Fibroblast of lung (primary cell): Measurements from ENCODE around the gene CLSTN2. TPM values are rescaled to one million over a fixed set of nuclear protein-coding genes. Genes with fewer than 3 reads are reported as not detected.

Experiments
- DNase-seq, 2 donors: peaks; one replicate each; pipeline versions ENCODE4 v3.0.0 to v3.0.0-alpha.2; 2010; ENCODE audit warnings: low read depth in 2 of 2
- H2AFZ ChIP-seq: 2 replicates; pipeline ENCODE4 v1.5.1; 2012; ENCODE audit warnings: low read length, control low read depth, inconsistent platforms
- H3K27ac ChIP-seq: 2 replicates; pipeline ENCODE4 v1.5.1; 2011; ENCODE audit warnings: low read length, control low read depth; ENCODE audit not compliant: insufficient read depth
- H3K27me3 ChIP-seq: 2 replicates; pipeline ENCODE4 v1.5.1; 2011; ENCODE audit warnings: mild to moderate bottlenecking, low read length; ENCODE audit not compliant: control insufficient read depth, insufficient read depth
- H3K36me3 ChIP-seq: 2 replicates; pipeline ENCODE4 v1.5.1; 2011; ENCODE audit warnings: low read length; ENCODE audit not compliant: control insufficient read depth, insufficient read depth
- H3K4me1 ChIP-seq: 2 replicates; pipeline ENCODE4 v1.5.1; 2011; ENCODE audit warnings: low read length; ENCODE audit not compliant: control insufficient read depth, insufficient read depth; ENCODE audit errors: extremely low read depth
- H3K4me2 ChIP-seq: 2 replicates; pipeline ENCODE4 v1.5.1; 2011; ENCODE audit warnings: low read length, control low read depth; ENCODE audit not compliant: insufficient read depth; ENCODE audit errors: extremely low read depth
- H3K4me3 ChIP-seq, 4 experiments: fragments of 200-600 bp in 1 of 4; sonication (generic) in 1 of 4; replicated peaks in 1 of 4; 2 replicates each; pipeline ENCODE4 v1.5.1; 2011 to 2016; ENCODE audit warnings: low read length in 4 of 4, low read depth in 3 of 4, mild to moderate bottlenecking in 3 of 4, control low read depth in 2 of 4, inconsistent platforms in 1 of 4, mixed read lengths in 1 of 4; ENCODE audit not compliant: insufficient read depth in 1 of 4; ENCODE audit errors: control extremely low read depth in 1 of 4
- H3K79me2 ChIP-seq: 2 replicates; pipeline ENCODE4 v1.5.1; 2012; ENCODE audit warnings: mild to moderate bottlenecking, low read length, inconsistent platforms; ENCODE audit not compliant: control insufficient read depth, insufficient read depth
- H3K9ac ChIP-seq: 2 replicates; pipeline ENCODE4 v1.5.1; 2011; ENCODE audit warnings: mild to moderate bottlenecking, low read length, control low read depth; ENCODE audit not compliant: insufficient read depth
- H3K9me3 ChIP-seq: 2 replicates; pipeline ENCODE4 v1.5.1; 2012; ENCODE audit warnings: low read depth, low read length; ENCODE audit not compliant: control insufficient read depth, insufficient read depth
- H4K20me1 ChIP-seq: 2 replicates; pipeline ENCODE4 v1.5.1; 2011; ENCODE audit warnings: low read length; ENCODE audit not compliant: control insufficient read depth, insufficient read depth; ENCODE audit errors: extremely low read depth
- CTCF ChIP-seq, 2 donors: IDR thresholded peaks in 1 of 2; conservative IDR thresholded peaks in 1 of 2; 1 replicate in 1 of 2; 2 replicates in 1 of 2; pipeline ENCODE4 v1.5.1; 2011 to 2012; ENCODE audit warnings: low read length in 2 of 2, control low read depth in 1 of 2, inconsistent platforms in 1 of 2, low read depth in 1 of 2, mild to moderate bottlenecking in 1 of 2
- EZH2 ChIP-seq: IDR thresholded peaks from 2 replicates; pipeline ENCODE4 v1.5.1; 2012; ENCODE audit warnings: low read length, control low read depth, mild to moderate bottlenecking; ENCODE audit errors: missing control alignments
- polyA plus RNA-seq, 2 donors: library from polyadenylated mRNA; depleted of rRNA in 1 of 2; stranded (reverse) in 1 of 2; unstranded in 1 of 2; fragments of >200 nt; gene quantifications; 2 replicates each; pipeline ENCODE4 v1.2.1, GENCODE V29; 2011 to 2012; ENCODE audit warnings: missing spikeins in 1 of 2
- total RNA-seq: library from RNA; depleted of rRNA; stranded (reverse); fragments of >200 nt; gene quantifications from 2 replicates; pipeline ENCODE4 v1.2.1, GENCODE V29; 2014

The CLSTN2 gene
- total and polyA plus RNA-seq, 2 donors (not counting 1 experiment from before 2014, with no cell fraction given): under 0.01 to 1.3 TPM

GRCh38 chr3:140160553-140160952, 225.6 kb downstream of the CLSTN2 start:
- Histone ChIP-seq H3K9me3 (no peaks in the 10 kb centered on the region), H3K79me2 (no peaks in the 10 kb centered on the region), H3K9ac (no peak overlapping the region), H3K4me2 (no peak overlapping the region), H3K4me3 (no peak overlapping the region), H3K27me3 (no peaks in the 10 kb centered on the region), H4K20me1 (no peaks in the 10 kb centered on the region), H3K27ac (no peak overlapping the region), H2AFZ (no peak overlapping the region), H3K4me1 (no peaks in the 10 kb centered on the region), H3K36me3 (no peaks in the 10 kb centered on the region)
- TF ChIP-seq EZH2: no peak
- no peak for TF ChIP-seq CTCF (conservative IDR thresholded peaks at IDR 0.05 in 1 of 2, IDR thresholded peaks at IDR 0.05 in 1 of 2; ENCODE audit: low read depth in 1 of 2, low read length in 2 of 2)
- DNase-seq: no peak

GRCh38 chr3:140162551-140162950, 227.6 kb downstream of the CLSTN2 start:
- Histone ChIP-seq H3K4me1 (no peaks in the 10 kb centered on the region), H3K79me2 (no peaks in the 10 kb centered on the region), H3K27me3 (no peaks in the 10 kb centered on the region), H3K4me3 (no peak overlapping the region), H3K36me3 (no peaks in the 10 kb centered on the region), H3K9ac (no peak overlapping the region), H3K9me3 (no peaks in the 10 kb centered on the region), H3K4me2 (no peak overlapping the region), H4K20me1 (no peaks in the 10 kb centered on the region), H2AFZ (no peak overlapping the region), H3K27ac (no peak overlapping the region)
- DNase-seq: no peak
- TF ChIP-seq CTCF (conservative IDR thresholded peaks at IDR 0.05 in 1 of 2, IDR thresholded peaks at IDR 0.05 in 1 of 2; ENCODE audit: low read depth in 1 of 2, low read length in 2 of 2): no peak
- no peak for TF ChIP-seq EZH2

GRCh38 chr3:140163159-140163763, 228.3 kb downstream of the CLSTN2 start:
- Histone ChIP-seq H3K36me3 (no peaks in the 10 kb centered on the region), H3K79me2 (no peaks in the 10 kb centered on the region), H4K20me1 (no peaks in the 10 kb centered on the region), H3K4me3 (no peak overlapping the region), H3K4me1 (no peaks in the 10 kb centered on the region), H3K9me3 (no peaks in the 10 kb centered on the region), H3K27me3 (no peaks in the 10 kb centered on the region), H2AFZ (no peak overlapping the region), H3K4me2 (no peak overlapping the region), H3K9ac (no peak overlapping the region), H3K27ac (no peak overlapping the region)
- DNase-seq: no peak
- TF ChIP-seq CTCF (conservative IDR thresholded peaks at IDR 0.05 in 1 of 2, IDR thresholded peaks at IDR 0.05 in 1 of 2; ENCODE audit: low read depth in 1 of 2, low read length in 2 of 2) (no peak), EZH2 (no peak)
